NAMALWA (cell line): ENCODE data around the gene ADAM12.

Experiments
- DNase-seq: peaks from one replicate; pipeline ENCODE4 v3.0.0-alpha.2; 2015; ENCODE audit warnings: low spot score

ADAM12 gene

DNA sequence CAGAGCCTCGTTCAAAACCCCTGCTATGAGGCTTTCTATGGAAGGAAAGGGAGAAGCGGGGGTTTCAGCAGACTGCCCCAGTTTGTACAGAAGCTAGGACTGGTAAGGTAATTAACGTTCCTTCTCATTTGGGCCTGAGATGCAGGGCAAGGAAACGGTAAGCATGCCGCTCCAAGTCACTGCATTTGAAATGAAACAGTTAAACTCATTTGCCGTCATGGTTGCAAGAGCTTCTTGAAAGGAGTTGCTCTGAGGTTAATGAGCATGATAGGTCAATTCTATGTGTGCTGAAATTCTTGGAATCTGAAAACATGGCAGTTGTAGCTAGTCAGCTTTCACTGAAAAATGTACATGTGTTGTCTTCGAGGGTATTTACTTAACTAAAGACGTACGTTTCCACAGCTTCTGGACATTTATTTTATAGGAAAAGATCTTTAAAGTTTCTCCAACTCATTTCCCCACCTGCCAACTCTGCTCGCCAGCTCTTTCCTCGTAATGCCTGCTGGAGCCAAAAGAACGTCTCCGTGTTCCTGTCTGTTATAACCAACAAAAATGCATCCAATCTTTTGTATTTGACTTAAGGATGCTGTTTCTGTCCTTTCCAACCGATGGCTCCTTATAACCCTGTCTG, 73.3 kb downstream of the ADAM12 start:
- DNase-seq = no peak

GRCh38 chr10:126312167-126312566, 76.1 kb downstream of the ADAM12 start:
- DNase-seq = no peak

GRCh38 chr10:126309228-126309883, 78.9 kb downstream of the ADAM12 start:
- DNase-seq = no peak

DNA sequence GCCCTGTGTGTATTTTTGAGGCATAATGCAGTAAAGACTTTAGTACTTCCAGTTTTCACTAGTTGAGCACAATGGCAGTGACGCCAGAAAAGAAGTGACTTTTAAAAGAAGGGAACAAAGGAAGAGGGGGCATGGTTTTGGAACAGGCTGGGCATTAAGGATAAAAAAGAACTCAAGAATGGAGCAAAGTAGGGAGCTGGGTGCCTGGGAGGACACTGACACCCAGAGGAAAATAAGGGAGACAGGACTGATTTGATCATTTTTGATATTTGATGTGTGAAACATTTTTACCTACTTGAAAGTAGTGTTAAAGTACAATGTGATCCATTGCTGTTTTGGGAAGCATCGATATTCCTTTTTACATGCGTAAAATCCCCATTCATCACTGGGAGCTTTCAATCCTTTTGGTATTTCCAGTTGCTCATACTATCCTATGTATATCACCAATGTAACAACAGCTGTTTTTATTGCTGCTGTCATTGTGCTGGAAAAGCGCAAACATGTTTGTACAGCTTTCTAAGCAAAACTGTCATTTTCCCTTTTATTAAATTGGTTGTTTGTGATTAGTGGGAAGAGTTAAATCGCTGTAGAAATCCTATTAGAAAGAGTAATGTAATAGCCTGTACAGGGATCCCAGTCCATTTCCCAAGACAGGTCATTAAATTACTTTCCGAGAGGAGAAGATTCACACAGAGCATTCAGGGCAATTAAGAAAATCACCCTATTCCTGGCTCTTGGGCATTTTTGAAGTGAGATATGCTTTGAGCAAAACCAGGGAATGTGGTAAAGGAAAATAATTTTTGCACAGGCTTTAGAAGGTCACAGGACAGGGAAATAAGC, 85.2 kb downstream of the ADAM12 start:
- DNase-seq = no peak

- DNase-seq = no peak
Measured at GRCh38 chr10:126302476-126302756, 85.9 kb downstream of the ADAM12 start.

DNA sequence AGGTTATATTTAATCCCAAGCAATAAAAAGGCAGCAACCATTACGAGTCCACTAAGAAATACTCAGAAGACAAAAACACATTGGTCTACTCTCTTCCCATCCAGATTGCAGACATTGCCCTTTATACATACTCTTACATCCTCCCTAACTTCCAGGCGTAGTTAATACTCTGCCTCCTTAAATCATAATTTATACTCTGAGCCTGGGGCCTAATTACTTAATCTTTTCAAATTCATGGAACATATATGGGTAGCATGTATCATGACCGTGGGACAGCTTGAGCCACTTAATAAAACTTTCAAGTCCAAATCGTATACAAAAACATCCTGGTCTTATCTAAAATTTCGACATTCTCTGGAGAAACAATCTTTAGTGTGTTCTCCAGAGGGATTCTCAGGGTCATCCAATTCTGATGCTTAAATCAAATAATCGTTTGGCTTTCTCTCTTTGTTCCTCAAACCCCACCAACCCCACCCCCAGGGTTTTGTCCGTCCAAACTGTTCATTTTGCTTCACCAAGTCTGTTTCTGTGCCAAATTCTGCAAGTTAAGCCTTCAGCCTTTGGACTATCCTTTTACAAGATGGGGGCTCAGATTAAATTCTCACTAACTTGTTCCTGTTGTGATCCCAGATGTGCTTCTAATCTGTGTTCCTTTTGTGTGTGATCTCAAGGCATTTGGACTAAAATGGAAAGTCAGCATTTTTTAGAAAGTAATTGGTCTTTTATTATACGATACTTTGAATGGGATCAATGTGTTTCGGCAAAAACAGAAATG, 86.4 kb downstream of the ADAM12 start:
- no peak for DNase-seq

DNA sequence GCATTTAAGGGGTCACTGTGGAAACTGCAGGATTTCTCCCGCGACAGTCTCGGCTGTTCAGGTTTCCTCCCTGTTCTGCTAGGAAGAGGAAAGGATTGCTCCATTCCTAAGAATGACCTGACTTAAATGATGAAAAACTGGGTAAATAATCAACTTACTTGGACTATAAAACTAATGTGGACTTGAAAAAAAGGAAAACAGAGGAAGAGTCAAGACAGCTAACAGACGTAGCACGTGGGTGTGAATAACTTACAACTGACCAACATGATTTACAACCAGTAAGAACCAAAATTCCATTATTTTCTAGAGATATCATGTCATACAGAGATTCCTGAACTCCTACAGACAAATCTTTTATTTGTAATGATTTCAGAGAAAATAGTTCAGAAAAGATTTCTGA, 93.8 kb downstream of the ADAM12 start:
- no peak for DNase-seq

DNA sequence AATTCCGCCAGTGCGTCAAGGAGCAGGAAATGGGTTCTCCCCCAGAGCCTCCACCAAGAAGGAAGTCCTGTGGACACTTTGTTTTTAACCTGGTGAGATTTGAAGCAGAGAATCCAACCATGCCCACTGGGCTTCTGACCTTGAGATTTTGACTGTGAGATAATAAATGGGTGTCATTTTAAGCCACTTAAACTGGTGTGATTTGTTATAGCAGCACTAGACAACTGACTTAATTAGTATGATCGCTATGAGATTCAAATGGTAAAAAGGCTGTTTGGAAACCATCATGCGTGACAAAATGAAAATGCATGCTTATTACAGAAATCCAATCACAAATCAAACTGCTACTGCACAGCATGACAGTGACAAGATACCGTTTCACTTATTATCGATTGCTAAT, 98.0 kb downstream of the ADAM12 start:
- no peak for DNase-seq

GRCh38 chr10:126288547-126289493, 99.5 kb downstream of the ADAM12 start:
- no peak for DNase-seq

- no peak for DNase-seq
Measured at GRCh38 chr10:126286256-126286780, 102.0 kb downstream of the ADAM12 start.

DNA sequence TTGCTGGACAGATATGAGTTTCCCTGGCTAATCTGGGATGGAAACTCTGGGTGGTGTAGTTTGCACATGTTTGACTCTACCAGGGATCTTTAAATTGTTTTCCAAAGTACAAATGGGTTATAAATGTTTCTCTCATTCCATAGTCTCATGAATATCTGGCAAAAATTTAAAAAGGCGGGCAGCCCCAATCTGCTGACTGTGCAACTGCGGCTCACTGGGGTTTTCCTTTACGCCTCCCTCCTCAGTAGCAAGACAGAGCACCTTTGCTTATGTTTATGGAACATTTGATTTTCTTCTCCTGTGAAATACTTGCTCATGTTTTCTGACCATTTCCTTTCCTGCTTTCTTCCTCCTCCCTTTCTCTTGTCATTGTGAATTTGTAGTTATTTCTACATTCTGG, 105.0 kb downstream of the ADAM12 start:
- DNase-seq = no peak

DNA sequence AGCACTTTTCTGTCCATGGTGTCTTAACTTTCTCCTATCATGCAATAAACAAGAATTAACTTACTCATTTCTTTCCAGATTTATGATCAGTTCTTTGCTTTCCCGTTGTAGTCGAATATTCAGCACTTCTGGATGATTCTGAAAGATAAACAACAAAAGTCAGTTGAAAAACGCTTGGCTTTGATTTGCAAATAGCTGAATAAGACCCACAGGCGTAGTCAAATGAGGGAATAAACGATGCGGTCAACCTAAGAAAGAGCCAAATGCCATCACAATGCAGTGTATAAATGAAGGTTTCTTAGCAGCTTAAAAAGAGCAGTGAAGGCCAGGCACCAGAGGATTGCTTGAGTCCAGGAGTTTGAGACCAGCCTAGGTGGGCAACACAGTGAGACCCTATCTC, 109.4 kb downstream of the ADAM12 start:
- DNase-seq = no peak

GRCh38 chr10:126277181-126277580, 111.1 kb downstream of the ADAM12 start:
- DNase-seq = no peak

DNA sequence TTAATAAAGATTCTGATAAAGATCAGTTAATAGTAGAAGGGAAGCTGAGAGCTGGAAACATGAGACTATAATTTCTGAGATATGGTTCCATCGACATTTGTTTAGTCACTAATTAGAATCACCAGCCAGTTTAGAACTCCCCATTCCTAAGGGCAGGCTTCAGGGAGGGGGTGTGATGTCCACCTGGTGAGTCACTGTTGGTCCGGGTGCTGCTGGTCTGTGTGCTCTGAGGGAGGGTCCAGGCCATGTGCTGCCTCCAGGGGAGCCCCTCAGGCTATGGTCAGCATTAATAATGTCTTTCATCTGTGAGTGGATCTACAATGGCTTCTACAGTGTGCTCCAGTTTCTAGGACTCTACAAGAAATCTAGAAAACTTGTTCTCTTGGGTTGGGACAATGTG, 115.8 kb downstream of the ADAM12 start:
- no peak for DNase-seq

GRCh38 chr10:126270111-126270510, 118.2 kb downstream of the ADAM12 start:
- DNase-seq = no peak

GRCh38 chr10:126268013-126268920, 120.0 kb downstream of the ADAM12 start:
- DNase-seq = no peak

DNA sequence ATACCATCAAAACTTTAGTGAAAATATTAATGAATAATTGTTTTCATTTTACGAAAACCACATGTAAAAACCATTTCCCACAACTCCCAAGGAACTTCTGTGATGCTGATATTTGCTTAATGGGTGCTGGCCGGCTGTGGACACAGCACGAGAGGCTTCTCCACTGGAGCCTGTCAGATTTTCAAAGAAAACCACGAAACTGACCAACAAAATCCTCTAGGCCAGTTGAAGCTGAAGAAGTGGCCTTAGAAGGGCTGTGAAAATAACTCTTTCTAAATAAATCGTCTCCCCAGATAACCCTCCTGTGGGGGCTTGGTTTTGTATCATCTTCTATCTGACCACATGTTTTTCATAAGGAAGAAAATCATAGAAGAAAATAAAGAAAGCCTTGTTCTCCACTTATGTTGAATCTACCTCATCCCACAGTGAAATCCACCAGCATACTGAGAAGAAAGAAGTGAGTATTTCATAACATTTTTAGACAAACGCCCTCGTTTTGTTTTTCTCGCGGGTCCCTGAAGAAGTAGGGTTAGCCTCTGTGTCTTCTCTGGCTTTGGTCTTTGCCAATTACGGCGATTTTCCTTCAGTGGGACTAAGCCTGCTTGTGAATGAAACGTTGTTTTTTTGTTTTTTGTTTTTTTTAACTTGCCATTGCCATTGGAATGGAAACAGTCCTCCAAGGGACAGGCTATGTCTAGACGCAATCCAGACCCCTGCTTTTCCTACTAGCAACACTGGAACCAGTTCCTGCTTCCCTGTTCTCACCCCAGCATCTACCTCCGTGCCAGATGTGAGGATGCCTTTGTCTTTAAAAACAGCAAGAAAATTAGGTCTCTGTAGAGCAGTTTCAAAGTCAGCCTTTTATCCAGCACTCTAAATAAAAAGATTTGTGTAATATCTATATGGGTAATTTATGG, 123.9 kb downstream of the ADAM12 start:
- no peak for DNase-seq

- no peak for DNase-seq
Measured at GRCh38 chr10:126263006-126263676, 125.1 kb downstream of the ADAM12 start.
